ENCODE data around the gene RNASE1.

Gene RNASE1

GRCh38 chr14:20802341-20803084, at the start of gene RNASE1:
RNASE1 (minus strand) TSS chr14:20802844; CDS start chr14:20802068, 776 bp downstream.
- no peak for TF ChIP-seq CTCF (IDR thresholded peaks at IDR 0.05; ENCODE audit: borderline replicate concordance, insufficient read depth, low read depth, low read length)
- H3K4me3 ChIP-seq (ENCODE audit: low read depth, low read length), result no peak within 1 kb of the TSS

GRCh38 chr14:20848955-20849570, 46.4 kb upstream of the RNASE1 start:
- no peak overlapping the region for H3K4me3 ChIP-seq (ENCODE audit: low read depth, low read length)
- TF ChIP-seq CTCF (IDR thresholded peaks at IDR 0.05; ENCODE audit: borderline replicate concordance, insufficient read depth, low read depth, low read length), result no peak

- TF ChIP-seq CTCF (IDR thresholded peaks at IDR 0.05; ENCODE audit: borderline replicate concordance, insufficient read depth, low read depth, low read length), result no peak
- H3K4me3 ChIP-seq (ENCODE audit: low read depth, low read length), result no peak overlapping the region
These were observed 45.8 kb upstream of the RNASE1 start for GRCh38 chr14:20848316-20848954.

DNA sequence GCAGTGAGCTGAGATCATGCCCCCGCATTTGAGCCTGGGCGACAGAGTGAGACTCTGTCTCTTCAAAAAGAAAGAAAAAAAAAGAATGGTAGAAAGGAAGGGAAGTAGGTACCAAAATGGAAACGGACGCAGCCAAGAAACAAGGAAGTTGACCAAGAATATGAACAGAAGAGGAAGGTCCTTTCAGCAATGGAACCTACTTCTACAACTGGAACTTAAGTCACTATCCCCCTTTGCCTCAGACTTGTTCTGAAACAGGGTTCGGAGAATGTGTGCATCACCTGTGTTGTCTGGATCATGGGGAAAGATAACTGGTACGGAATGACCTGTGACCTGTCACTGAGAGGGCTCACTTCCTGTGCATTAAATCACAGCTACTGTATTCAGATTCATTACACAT, 43.9 kb upstream of the RNASE1 start:
- TF ChIP-seq CTCF (IDR thresholded peaks at IDR 0.05; ENCODE audit: borderline replicate concordance, insufficient read depth, low read depth, low read length), result no peak
- H3K4me3 ChIP-seq (ENCODE audit: low read depth, low read length), result no peak overlapping the region

DNA sequence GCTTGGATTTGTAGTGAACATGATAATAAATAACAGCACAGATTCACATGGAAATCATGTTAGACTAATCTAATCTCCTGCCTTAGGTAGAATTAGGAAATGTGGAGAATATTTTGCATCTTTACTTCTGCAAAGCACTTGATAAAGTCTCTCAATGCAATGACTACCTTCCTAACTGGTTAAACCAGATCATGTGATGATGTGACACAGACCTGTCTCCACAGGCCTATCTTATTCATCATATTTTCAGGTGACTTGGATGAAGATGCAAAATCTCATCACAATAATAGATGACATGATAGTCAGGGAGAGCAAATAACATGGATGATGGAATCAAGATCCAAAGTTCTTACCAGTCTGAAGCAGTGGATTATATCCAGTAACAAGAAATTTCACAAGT, 38.5 kb upstream of the RNASE1 start:
- no peak overlapping the region for H3K4me3 ChIP-seq (ENCODE audit: low read depth, low read length)
- TF ChIP-seq CTCF (IDR thresholded peaks at IDR 0.05; ENCODE audit: borderline replicate concordance, insufficient read depth, low read depth, low read length), result no peak

- TF ChIP-seq CTCF (IDR thresholded peaks at IDR 0.05; ENCODE audit: borderline replicate concordance, insufficient read depth, low read depth, low read length), result no peak
- H3K4me3 ChIP-seq (ENCODE audit: low read depth, low read length), result no peak overlapping the region
These were observed 35.2 kb upstream of the RNASE1 start for GRCh38 chr14:20837831-20838230.

Data from GM12875 (cell line).